ENCODE data around the gene TRAPPC11.

TRAPPC11 gene

GRCh38 chr4:183760326-183760725, 101.2 kb downstream of the TRAPPC11 start:
- DNase-seq = no peak

All from NCI-H2081 (cell line).